Psoas muscle (tissue), 8 donors: ENCODE measurements around the gene SCARB1. TPM values are rescaled to one million over a fixed set of nuclear protein-coding genes. Genes with fewer than 3 reads are reported as not detected.

Experiments
- ATAC-seq, 4 donors: fragments of 200-7000 bp; cut with Tn5 transposase; one replicate each; pipeline ENCODE4 v1.9.1; 2020; ENCODE audit warnings: moderate library complexity in 3 of 4, mild to moderate bottlenecking in 2 of 4
- DNase-seq, 2 donors: peaks; one replicate each; pipeline ENCODE4 v3.0.0-alpha.2; 2020
- H3K27ac ChIP-seq: fragments of 200-600 bp; one replicate; pipeline ENCODE4 v1.8.0; 2022
- H3K27me3 ChIP-seq, 3 donors: fragments of 200-600 bp in 1 of 3; one replicate each; pipeline versions ENCODE4 v1.6.1 to v1.8.0; 2013 to 2022; ENCODE audit warnings: low read length in 2 of 3, mild to moderate bottlenecking in 2 of 3, moderate library complexity in 1 of 3; ENCODE audit not compliant: insufficient read depth in 3 of 3
- H3K36me3 ChIP-seq, 2 donors: fragments of 200-600 bp in 1 of 2; one replicate each; pipeline versions ENCODE4 v1.6.1 to v1.8.0; 2013 to 2022; ENCODE audit warnings: low read depth in 1 of 2, mild to moderate bottlenecking in 1 of 2, moderate library complexity in 1 of 2; ENCODE audit not compliant: insufficient read depth in 1 of 2
- H3K4me1 ChIP-seq: fragments of 200-600 bp; one replicate; pipeline ENCODE4 v1.8.0; 2022
- H3K4me3 ChIP-seq: fragments of 200-600 bp; one replicate; pipeline ENCODE4 v1.8.0; 2022; ENCODE audit warnings: mild to moderate bottlenecking
- H3K9me3 ChIP-seq: fragments of 200-600 bp; one replicate; pipeline ENCODE4 v1.8.0; 2022
- WGBS, 3 donors: extraction: QIAGEN DNeasy Blood & Tissue Kit; methylation state at CpG; one replicate each; pipeline versions ENCODE4 v1.1.6 to v1.1.7; 2013; 5-methylcytosine and 5-hydroxymethylcytosine counted together
- intact Hi-C, 2 donors: fragments of 100-400 bp; cut with DNase I; formaldehyde crosslinking; loops; one replicate each; pipeline versions ENCODE4 v1.11.0 to v1.14.2; 2022
- polyA plus RNA-seq, 3 donors: library from polyadenylated mRNA; stranded (reverse); fragments of 200-250 nt; gene quantifications; one replicate each; pipeline ENCODE4 v1.2.3, GENCODE V29; 2013
- total RNA-seq, 4 donors: library from RNA; stranded (reverse); fragmentation: NEBNext Ultra II Directional in 2 of 4; extraction: Animal tissue kit (Norgen Biotek cat#: 25700) in 2 of 4; gene quantifications; one replicate each; pipeline versions ENCODE4 v1.2.1 to v1.2.4, GENCODE V29; 2021 to 2023
- TF ChIP-seq, protein P1 (sequence below): fragments of 200-600 bp; IDR thresholded peaks from one replicate; pipeline ENCODE4 v1.8.0; 2022; ENCODE audit warnings: antibody characterized with exemption
- donor health status: healthy with polysubstance abuse.
- donor health status: DM: no; HTN: no; CAD: no; lungs with moderate emphysema.
- donor health status: Bipolar disorder and iron deficiency.
- donor health status: healthy.
- donor health status: DM: yes; HTN: yes; CAD: no.
- donor health status: DM: no; HTN: no; CAD: no.
- donor health status: DM: no; HTN: no; CAD: no.
- donor health status: DM: yes; HTN: yes; CAD: no.

SCARB1 gene
- total and polyA plus RNA-seq, 7 donors, result 5.7 to 19.6 (median 9.1) TPM

DNA sequence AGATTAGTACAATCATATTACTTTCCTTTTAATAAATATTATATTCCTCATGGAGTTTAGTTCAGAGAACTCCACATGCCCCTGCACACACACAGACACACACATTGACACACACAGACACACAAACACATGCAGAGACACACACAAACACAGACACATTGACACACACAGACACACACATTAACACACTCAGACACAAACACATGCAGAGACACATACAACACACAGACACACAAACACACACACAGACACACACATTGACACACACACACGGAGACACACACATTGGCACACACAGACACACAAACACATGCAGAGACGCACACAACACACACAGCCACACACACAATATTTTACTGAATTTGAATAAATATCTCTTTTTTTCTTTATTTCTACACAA lies 12.5 kb upstream of the SCARB1 start:
- DNase-seq, result no peak
- H3K27me3 ChIP-seq, result no peaks in the 10 kb centered on the region
- no peaks in the 10 kb centered on the region for H3K36me3 ChIP-seq
- WGBS, 3 donors, result 70 to 96% (median 95%) methylated on average over 2 of the region's 2 CpGs
- H3K4me3 ChIP-seq, result no peak overlapping the region
- TF ChIP-seq, protein P1, sequence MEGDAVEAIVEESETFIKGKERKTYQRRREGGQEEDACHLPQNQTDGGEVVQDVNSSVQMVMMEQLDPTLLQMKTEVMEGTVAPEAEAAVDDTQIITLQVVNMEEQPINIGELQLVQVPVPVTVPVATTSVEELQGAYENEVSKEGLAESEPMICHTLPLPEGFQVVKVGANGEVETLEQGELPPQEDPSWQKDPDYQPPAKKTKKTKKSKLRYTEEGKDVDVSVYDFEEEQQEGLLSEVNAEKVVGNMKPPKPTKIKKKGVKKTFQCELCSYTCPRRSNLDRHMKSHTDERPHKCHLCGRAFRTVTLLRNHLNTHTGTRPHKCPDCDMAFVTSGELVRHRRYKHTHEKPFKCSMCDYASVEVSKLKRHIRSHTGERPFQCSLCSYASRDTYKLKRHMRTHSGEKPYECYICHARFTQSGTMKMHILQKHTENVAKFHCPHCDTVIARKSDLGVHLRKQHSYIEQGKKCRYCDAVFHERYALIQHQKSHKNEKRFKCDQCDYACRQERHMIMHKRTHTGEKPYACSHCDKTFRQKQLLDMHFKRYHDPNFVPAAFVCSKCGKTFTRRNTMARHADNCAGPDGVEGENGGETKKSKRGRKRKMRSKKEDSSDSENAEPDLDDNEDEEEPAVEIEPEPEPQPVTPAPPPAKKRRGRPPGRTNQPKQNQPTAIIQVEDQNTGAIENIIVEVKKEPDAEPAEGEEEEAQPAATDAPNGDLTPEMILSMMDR, result no peak
- no peak overlapping the region for H3K27ac ChIP-seq
- intact Hi-C loops, result no loop called here
- no peaks in the 10 kb centered on the region for H3K4me1 ChIP-seq
- no peaks in the 10 kb centered on the region for H3K9me3 ChIP-seq
- ATAC-seq, result no peak

DNA sequence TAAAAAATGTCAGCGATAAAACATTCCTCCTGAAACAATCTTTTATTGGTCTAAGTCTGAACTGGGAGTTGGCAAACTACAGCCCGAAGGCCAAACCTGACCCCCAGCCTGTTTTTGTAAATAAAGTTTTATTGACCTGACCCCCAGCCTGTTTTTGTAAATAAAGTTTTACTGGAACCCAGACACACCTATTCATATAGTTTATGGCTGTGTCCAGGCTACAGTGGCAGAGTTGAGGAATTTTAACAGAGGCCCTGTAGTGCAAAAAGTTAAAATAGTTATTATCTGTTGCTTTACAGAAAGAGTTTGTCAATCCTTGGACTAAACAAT lies 12.1 kb upstream of the SCARB1 start:
- DNase-seq (no peak), ATAC-seq (no peak)
- TF ChIP-seq, protein P1, result no peak
- H3K4me3 ChIP-seq, result no peak overlapping the region
- no peaks in the 10 kb centered on the region for H3K4me1 ChIP-seq
- no peaks in the 10 kb centered on the region for H3K27me3 ChIP-seq
- 81 to 89% (median 82%) methylated on average over 2 of the region's 2 CpGs for WGBS, 3 donors
- no peak overlapping the region for H3K27ac ChIP-seq
- H3K9me3 ChIP-seq, result no peaks in the 10 kb centered on the region
- intact Hi-C loops, result no loop called here
- H3K36me3 ChIP-seq, result no peaks in the 10 kb centered on the region

DNA sequence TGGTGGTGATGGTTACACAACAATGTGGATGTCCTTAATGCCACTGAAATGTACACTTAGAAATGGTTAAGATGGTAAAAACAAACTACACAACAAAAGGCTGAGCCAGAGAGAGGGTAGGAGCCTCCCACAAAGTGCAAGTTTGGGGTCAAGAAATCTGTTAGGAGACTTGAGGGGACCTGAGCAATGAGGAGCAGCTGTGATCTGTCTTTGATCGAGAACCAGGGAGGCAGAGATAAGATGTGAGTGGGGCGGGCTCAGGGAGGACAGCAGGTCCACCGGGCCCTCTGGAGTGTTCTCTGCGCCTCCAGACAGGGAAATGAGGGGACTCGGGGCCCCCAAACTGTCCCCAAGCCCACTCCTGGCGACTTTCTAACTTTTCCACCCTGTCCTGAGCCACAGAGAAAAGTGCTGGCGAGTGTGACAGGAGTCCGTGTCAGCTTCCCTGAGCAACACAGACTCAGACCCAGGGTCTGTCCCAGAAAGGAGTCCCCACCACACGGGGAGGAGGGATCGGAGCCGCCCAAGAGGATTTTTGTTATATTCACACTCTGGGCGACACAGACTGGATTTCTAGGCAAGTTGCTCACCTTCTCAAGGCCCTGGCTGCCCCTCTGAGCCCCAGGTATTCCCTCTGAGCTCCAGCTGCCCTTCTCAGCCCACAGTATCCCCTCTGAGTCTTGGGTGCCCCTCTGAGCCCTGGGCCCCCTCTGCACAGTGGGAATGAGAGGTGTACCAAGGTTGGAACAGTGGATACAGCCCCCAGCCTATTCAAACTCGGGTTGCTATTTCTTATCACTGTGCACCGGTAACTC lies 11.5 kb upstream of the SCARB1 start:
- no peak for ATAC-seq
- H3K27ac ChIP-seq, result no peak overlapping the region
- intact Hi-C loops, result no loop called here
- no peak overlapping the region for H3K4me3 ChIP-seq
- no peaks in the 10 kb centered on the region for H3K9me3 ChIP-seq
- TF ChIP-seq, protein P1, result no peak
- DNase-seq, result no peak
- H3K4me1 ChIP-seq, result no peaks in the 10 kb centered on the region
- H3K27me3 ChIP-seq, result no peaks in the 10 kb centered on the region
- no peaks in the 10 kb centered on the region for H3K36me3 ChIP-seq
- WGBS, 3 donors, result 80 to 87% (median 86%) methylated on average over 13 to 14 of the region's 14 CpGs

DNA sequence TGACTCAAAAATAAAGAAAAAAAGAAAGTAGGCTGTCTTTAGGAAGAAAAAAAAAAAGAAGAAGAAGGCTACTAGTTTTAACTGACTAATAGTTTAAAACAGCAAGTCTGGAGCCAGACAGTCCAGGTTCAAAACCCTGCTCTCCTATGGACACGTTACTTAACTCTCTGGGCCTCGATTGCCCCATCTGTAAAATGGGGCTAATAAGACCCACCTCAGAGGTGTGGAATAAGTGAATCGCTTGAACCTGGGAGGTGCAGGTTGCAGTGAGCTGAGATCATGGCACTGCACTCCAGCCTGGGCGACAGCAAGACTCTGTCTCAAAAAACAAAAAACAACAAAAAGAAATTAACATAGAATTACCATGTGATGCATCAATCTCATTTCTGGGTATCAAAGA lies 10.5 kb upstream of the SCARB1 start:
- H3K4me1 ChIP-seq, result no peaks in the 10 kb centered on the region
- intact Hi-C loops, result no loop called here
- no peaks in the 10 kb centered on the region for H3K36me3 ChIP-seq
- 93 to 95% (median 95%) methylated on average over 4 of the region's 4 CpGs for WGBS, 3 donors
- H3K27ac ChIP-seq, result no peak overlapping the region
- H3K9me3 ChIP-seq, result no peaks in the 10 kb centered on the region
- no peaks in the 10 kb centered on the region for H3K27me3 ChIP-seq
- no peak for DNase-seq
- no peak for ATAC-seq
- H3K4me3 ChIP-seq, result no peak overlapping the region
- TF ChIP-seq, protein P1, result no peak
